Endothelial cell of umbilical vein (primary cell): ENCODE results near the gene KRT77.

Experiments
- EZH2 ChIP-seq: IDR thresholded peaks from 2 replicates; pipeline ENCODE4 v1.6.1; 2012; ENCODE audit warnings: borderline replicate concordance, low read depth, mild to moderate bottlenecking, moderate library complexity, low read length, inconsistent platforms; ENCODE audit not compliant: severe bottlenecking
- FOS ChIP-seq: IDR thresholded peaks from 2 replicates; pipeline ENCODE4 v1.6.1; 2011; ENCODE audit warnings: mild to moderate bottlenecking, low read length, moderate library complexity, borderline replicate concordance; ENCODE audit not compliant: insufficient read depth
- GATA2 ChIP-seq: IDR thresholded peaks from 2 replicates; pipeline ENCODE4 v1.7.0; 2011; ENCODE audit warnings: low read depth, mild to moderate bottlenecking, moderate library complexity, mixed read lengths, low read length; ENCODE audit not compliant: insufficient read length, insufficient read depth
- JUN ChIP-seq: IDR thresholded peaks from 2 replicates; pipeline ENCODE4 v1.6.1; 2011; ENCODE audit warnings: borderline replicate concordance, low read depth; ENCODE audit not compliant: insufficient read length, insufficient read depth
- MAX ChIP-seq: IDR thresholded peaks from 2 replicates; pipeline ENCODE4 v1.6.1; 2011; ENCODE audit not compliant: insufficient read depth, insufficient read length
- MYC ChIP-seq: IDR thresholded peaks from one replicate; pipeline ENCODE4 v1.6.1; 2011; ENCODE audit warnings: mild to moderate bottlenecking, low read depth, low read length
- POLR2A ChIP-seq: IDR thresholded peaks from 2 replicates; pipeline ENCODE4 v1.6.1; 2012; ENCODE audit warnings: low read depth, mild to moderate bottlenecking, control low read depth, low read length
- POLR2AphosphoS5 ChIP-seq: IDR thresholded peaks from 2 replicates; pipeline ENCODE4 v1.6.1; 2012; ENCODE audit warnings: low read depth, mild to moderate bottlenecking, control low read depth, low read length, moderate library complexity; ENCODE audit not compliant: insufficient read depth
- TF ChIP-seq, protein P1 (sequence below), 2 donors: IDR thresholded peaks; 1 replicate in 1 of 2; 2 replicates in 1 of 2; pipeline ENCODE4 v1.5.1; 2011; ENCODE audit warnings: low read length in 2 of 2, mild to moderate bottlenecking in 2 of 2, moderate library complexity in 2 of 2, control low read depth in 1 of 2, inconsistent platforms in 1 of 2, low read depth in 1 of 2; ENCODE audit not compliant: insufficient read depth in 1 of 2; ENCODE audit errors: extremely low read depth in 1 of 2

DNA sequence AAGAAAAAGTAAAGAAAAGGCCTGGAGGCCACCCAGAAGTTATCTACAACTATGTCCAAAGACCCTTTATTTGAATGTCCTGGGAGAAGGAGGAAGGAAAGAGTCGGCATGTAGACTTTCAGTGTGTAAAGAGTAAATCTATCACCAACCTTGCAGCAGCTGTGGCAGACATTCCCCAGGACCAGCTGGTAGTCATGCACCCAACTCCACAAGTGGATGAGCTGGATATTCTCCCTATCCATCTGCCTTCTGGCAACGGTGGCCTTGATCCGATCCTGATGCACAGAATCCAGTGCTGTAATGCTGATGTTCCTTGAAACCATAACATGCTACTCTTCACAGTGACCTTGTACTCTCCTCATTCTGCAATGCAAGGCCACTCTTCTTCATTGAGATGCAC, 46.5 kb upstream of the KRT77 start:
- TF ChIP-seq POLR2A (no peak), POLR2AphosphoS5 (no peak), MAX (no peak), MYC (no peak), EZH2 (no peak), JUN (no peak), FOS (no peak), GATA2 (no peak)
- TF ChIP-seq, protein P1, sequence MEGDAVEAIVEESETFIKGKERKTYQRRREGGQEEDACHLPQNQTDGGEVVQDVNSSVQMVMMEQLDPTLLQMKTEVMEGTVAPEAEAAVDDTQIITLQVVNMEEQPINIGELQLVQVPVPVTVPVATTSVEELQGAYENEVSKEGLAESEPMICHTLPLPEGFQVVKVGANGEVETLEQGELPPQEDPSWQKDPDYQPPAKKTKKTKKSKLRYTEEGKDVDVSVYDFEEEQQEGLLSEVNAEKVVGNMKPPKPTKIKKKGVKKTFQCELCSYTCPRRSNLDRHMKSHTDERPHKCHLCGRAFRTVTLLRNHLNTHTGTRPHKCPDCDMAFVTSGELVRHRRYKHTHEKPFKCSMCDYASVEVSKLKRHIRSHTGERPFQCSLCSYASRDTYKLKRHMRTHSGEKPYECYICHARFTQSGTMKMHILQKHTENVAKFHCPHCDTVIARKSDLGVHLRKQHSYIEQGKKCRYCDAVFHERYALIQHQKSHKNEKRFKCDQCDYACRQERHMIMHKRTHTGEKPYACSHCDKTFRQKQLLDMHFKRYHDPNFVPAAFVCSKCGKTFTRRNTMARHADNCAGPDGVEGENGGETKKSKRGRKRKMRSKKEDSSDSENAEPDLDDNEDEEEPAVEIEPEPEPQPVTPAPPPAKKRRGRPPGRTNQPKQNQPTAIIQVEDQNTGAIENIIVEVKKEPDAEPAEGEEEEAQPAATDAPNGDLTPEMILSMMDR (IDR thresholded peaks at IDR 0.05; ENCODE audit: extremely low read depth in 1 of 2, insufficient read depth in 1 of 2, low read depth in 1 of 2, low read length in 2 of 2), result no peak
